Hepatocyte (in vitro differentiated cells): Measurements from ENCODE around the gene GPD1.

ENCODE experiments used
- CTCF ChIP-seq: fragments of 200-600 bp; sonication (generic); IDR thresholded peaks from 2 replicates; pipeline ENCODE4 v1.5.1; 2016; ENCODE audit warnings: antibody characterized with exemption, mild to moderate bottlenecking; ENCODE audit not compliant: poor library complexity
- EZH2 ChIP-seq: fragments of 200-600 bp; sonication (generic); IDR thresholded peaks from 2 replicates; pipeline ENCODE4 v1.6.1; 2016; ENCODE audit warnings: antibody characterized with exemption, mild to moderate bottlenecking, borderline replicate concordance
- EZH2phosphoT487 ChIP-seq: fragments of 200-600 bp; sonication (generic); IDR thresholded peaks from one replicate; pipeline ENCODE4 v1.6.1; 2018; ENCODE audit warnings: antibody characterized with exemption, mild to moderate bottlenecking, low read depth, moderate library complexity; ENCODE audit not compliant: unreplicated experiment, severe bottlenecking

DNA sequence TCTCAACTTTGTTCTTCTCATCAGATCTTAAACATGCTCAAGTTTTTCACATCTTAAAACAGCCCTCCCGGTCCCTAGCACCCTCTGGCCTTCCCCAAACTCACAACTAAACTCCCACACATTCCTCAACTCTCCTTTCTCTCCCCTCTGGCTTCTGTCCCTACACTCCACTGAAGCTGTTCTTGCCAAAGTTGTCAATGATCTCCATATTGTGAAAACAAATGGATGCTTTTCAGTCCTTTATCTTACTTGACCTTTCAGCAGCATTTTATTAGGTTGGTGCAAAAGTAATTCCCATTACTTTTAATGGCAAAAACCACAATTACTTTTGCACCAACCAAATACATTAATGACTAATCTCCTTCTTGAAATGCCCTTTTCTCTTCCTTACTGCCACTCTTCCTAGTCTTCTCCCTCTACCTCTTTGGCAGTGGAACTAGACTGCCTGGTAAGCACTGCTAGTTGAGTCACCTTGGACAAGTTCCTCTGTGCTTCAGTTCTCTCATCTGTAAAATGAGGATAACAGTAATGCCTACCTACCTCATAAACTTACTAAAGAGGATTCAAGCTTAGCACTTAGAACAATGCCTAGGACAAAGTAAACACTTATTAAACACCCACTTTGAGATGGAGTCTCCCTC, 47.4 kb downstream of the GPD1 start:
- TF ChIP-seq EZH2phosphoT487, result no peak
- no peak for TF ChIP-seq CTCF
- no peak for TF ChIP-seq EZH2
